ENCODE measurements around the gene CEP20.
"Not testable (repeated sequence)": the region's sequence is repeated elsewhere in the genome, so short reads cannot be mapped to it uniquely, and the experiment has no call there.

Gene CEP20, protein sequence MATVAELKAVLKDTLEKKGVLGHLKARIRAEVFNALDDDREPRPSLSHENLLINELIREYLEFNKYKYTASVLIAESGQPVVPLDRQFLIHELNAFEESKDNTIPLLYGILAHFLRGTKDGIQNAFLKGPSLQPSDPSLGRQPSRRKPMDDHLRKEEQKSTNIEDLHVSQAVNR

GRCh38 chr16:15888072-15888976 lies at the start of gene CEP20:
TSS of gene CEP20 (minus strand) at chr16:15888603. CDS start at chr16:15888585, 18 bp downstream.
- DNase-seq (ENCODE audit: low read depth): peak; percentile 99

DNA sequence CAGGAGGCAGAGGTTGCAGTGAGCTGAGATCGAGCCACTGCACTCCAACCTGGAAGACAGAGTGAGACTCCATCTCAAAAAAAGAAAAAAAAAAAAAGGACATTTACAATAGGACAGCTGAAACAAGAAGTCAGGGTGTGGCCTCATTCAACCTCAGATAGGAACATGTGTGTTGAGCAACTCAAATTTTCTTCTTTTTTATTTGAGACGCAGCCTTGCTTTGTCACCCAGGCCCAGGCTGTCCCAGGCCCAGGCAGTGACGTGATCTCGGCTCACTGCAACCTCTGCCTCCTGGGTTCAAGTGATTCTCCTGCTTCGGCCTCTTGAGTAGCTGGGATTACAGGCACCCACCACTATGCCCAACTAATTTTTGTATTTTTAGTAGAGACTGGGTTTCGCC lies 48.4 kb upstream of the CEP20 start:
- DNase-seq (ENCODE audit: low read depth): not testable (repeated sequence)

DNA sequence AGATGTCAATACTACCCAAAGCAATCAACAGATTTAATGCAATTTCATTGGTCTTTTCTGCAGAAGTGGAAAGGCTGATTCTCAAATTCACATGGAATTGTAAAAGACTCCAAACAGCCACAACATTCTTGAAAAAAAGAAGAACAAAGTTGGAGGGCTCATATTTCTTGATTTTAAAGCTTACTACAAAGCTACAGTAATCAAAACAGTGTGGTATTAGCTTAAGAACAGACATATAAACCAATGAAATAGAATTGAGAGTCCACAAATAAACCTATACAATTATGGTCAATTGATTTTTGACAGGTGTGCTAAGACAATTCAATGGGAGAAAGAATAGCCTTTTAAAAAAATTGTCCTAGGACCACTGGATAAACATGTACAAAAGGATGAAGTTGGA lies 46.6 kb upstream of the CEP20 start:
- no peak for DNase-seq (ENCODE audit: low read depth)

- no peak for DNase-seq (ENCODE audit: low read depth)
Observed at GRCh38 chr16:15933781-15934180, 45.4 kb upstream of the CEP20 start.

DNA sequence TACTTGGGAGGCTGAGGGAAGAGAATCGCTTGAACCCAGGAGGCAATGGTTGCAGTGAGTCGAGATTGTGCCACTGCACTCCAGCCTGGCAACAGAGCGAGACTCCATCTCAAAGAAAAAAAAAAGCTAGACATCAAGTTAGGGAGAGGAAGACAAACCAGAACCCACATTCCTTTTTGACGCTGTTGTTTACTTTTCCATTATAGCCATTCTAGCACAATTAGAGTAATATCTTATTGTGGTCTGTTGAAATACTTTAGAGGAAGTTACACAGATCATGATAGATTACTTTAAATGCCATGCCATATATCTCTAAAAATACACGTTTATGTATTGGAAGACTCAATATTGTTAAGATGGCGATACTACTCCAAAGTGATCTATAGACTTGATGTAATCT lies 44.5 kb upstream of the CEP20 start:
- no peak for DNase-seq (ENCODE audit: low read depth)

DNA sequence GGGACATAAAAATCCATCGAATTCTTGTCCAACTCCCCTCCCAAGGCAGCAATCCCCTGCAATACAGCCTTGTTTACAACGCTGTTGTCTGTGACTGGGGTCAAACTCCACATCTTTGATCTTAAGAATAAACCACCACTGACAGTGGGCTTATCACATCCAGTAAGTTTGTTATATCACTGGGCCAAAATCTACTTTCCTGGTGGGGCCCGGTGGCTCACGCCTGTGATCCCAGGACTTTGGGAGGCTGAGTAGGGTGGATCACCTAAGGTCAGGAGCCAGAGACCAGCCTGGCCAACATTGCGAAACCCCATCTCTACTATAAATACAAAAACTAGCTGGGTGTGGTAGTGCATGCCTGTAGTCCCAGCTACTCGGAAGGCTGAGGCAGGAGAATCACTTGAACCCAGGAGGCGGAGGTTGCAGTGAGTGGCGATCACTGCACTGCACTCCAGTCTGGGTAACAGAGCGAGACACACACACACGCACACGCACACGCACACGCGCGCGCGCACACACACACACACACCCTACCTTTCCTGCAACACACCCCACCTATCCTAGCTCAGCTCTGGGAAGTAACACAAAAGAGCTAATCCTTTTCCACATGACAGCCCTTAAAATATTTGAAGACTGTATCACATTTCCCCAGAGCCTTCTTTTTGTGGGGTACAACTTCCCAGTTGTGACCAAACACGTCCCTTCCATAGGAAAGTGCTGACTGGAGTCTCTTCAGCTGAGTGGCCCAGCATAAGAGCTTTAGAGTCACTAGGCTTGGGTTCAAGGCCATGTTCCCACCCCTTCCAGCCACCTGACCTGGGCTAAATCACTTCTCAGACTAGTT lies 40.1 kb upstream of the CEP20 start:
- DNase-seq (ENCODE audit: low read depth): no peak

DNA sequence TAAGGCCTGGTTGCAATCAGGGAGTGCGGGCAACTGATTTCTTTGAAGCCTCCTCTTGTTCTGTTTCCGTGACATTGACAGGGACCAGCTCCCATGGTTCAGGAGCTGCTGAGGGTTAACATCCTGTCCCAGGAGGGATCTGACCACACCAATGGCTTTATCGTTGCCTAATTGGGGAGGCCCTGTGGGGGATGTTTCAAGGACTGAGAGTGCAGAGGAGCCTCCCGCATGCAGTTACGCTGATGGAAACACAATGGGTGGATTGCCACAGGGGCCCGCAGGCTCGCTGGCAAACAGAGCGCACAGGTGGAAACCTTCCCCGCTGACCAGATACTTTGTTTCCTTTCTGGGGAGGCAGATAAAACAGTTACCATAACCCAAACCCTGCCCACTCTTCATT lies 37.2 kb upstream of the CEP20 start:
- no peak for DNase-seq (ENCODE audit: low read depth)

DNA sequence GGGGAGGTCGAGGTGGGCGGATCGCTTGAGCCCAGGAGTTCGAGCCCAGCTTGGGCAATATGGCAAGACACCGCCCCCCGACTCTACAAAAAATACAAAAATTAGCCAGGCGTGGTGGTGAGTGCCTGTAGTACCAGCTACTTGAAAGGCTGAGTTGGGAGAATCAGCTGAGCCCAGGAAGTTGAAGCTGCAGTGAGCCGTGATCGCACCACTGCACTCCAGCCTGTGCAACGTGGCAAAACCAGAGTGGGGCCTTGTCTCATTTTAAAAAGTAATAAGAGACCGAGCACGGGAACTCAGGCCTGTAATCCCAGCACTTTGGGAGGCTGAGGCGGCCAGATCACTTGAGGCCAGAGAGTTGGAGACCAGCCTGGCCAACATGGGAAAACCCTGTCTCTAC lies 36.6 kb upstream of the CEP20 start:
- DNase-seq (ENCODE audit: low read depth): no peak

- DNase-seq (ENCODE audit: low read depth): peak; percentile 20
Observed at GRCh38 chr16:15919331-15919730, 30.9 kb upstream of the CEP20 start.

- not testable (repeated sequence) for DNase-seq (ENCODE audit: low read depth)
Observed at GRCh38 chr16:15918314-15918713, 29.9 kb upstream of the CEP20 start.

DNA sequence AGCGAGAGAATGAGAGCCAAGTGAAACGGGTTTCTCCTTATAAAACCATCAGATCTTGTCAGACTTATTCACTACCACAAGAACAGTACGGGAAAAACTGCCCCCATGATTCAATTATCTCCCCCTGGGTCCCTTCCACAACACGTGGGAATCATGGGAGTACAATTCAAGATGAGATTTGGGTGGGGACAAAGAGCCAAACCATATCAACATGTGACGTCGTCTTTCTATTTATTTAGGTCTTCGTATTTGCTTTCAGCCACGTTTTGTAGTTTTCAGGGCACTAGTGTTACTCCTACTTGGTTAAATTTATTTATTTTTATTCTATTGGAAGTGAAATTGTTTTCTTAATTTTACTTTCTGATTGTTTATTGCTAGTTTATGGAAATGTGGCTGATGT lies 27.9 kb upstream of the CEP20 start:
- no peak for DNase-seq (ENCODE audit: low read depth)

DNA sequence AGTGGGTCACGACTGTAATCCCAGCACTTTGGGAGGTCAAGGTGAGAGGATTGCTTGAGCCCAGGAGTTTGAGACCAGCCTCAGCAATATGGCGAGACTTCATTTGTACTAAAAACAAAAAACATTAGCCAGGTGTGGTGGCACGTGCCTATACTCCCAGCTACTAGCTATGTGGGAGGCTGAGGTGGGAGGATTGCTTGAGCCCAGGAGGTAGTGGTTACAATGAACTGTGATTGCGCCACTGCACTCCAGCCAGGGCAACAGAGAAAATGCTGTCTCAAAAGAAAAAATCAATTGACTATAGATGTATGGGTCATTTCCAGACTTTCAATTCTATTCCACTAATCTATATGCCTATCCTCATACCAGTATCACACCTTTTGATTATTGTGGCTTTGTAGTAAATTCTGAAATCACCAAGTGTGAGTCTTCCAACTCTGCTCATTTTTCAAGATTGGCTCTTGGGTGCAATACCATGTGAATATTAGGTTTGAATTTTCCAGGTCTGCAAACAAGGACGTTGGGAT lies 27.2 kb upstream of the CEP20 start:
- no peak for DNase-seq (ENCODE audit: low read depth)

DNA sequence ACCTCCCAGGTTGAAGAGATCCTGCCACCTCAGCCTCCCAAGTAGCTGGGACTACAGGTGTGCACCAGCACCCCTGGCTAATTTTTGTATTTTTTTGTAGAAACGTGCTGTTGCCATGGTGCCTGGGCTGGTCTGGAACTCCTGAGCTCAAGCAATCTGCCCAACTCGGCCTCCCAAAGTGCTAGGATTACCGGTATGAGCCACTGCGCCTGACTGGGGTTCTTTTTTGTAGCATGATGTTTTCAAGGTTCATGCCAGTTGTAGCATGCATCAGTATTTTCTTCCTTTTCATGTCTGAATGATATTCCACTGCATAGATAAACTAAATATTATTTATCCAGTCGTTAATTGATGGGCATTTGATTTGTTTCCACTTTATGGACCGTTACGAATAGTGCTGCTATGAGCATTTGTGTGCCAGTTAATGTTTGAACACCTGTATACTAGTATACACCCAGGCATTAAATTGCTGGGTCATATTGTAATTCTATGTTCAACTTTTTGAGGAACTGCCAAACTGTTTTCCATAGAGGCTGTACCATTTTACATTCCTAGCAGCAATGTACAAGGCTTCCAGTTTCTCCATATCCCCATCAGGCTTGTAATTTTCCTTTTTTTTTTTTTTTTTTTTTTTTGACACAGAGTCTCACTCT lies 24.8 kb upstream of the CEP20 start:
- no peak for DNase-seq (ENCODE audit: low read depth)

DNA sequence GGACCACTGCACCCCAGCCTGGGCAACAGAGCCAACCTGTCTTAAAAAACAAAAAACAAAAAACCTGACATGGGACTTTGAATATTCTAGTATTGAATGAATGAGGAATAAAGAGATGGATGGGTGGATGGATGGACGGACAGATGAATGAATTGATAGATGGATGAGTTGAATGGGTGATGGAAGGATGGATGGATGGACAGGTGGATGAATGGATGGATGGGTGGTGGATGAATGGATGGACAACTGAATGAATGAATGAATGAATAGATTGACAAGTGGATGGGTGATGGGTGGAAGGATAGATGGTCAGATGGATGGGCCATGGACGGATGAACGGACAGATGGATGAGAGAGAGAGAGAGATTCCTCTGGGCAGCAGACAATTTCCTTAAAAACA lies 22.8 kb upstream of the CEP20 start:
- no peak for DNase-seq (ENCODE audit: low read depth)

DNA sequence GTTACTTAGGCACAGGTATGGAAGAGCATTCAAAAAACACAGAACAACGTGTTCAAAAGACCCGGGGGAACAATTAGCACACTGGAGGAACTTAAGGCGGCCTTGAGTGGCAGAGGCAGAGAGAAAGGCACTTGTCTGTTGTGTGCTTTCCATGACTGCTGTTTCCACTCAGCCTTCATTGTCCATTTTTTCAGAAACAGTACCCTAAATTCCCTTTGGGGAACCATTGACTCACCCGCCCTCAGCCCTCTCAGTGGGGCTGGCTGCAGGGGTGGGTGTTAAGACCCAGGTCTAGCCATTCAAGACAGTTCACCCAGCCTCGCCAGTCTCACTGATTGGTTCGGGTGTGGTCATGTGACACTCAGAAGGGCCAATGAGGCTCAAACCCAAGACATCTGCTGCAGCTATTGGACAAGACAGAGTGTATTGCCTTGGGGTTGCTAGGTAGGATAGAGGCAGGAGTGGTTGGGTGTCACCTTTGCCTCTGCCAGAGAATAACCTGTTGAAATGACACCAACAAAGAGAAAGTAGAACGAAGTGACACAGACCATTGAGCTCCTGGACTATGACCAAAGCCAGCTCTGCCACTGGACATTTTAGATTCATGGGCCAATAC lies 19.6 kb upstream of the CEP20 start:
- peak; percentile 58 for DNase-seq (ENCODE audit: low read depth)

DNA sequence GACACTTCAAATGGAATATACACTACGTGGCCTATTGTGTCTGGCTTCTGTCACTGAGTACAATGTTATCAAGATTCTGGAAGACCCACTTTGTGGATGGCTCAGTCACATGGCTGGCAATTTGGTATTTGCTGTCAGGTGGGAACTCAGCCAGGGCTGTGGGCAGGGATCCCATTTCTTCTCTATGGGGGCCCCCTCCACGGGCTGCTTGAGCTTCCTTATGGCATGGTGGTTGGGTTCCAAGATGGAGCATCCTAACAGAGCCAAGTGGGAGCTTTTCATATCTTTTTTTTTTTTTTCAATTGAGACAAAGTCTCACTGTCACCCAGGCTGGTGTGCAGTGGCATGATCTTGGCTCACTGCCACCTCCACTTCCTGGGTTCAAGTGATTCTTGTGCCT lies 18.0 kb upstream of the CEP20 start:
- no peak for DNase-seq (ENCODE audit: low read depth)

GRCh38 chr16:15903960-15904359 lies 15.6 kb upstream of the CEP20 start:
- DNase-seq (ENCODE audit: low read depth): no peak

DNA sequence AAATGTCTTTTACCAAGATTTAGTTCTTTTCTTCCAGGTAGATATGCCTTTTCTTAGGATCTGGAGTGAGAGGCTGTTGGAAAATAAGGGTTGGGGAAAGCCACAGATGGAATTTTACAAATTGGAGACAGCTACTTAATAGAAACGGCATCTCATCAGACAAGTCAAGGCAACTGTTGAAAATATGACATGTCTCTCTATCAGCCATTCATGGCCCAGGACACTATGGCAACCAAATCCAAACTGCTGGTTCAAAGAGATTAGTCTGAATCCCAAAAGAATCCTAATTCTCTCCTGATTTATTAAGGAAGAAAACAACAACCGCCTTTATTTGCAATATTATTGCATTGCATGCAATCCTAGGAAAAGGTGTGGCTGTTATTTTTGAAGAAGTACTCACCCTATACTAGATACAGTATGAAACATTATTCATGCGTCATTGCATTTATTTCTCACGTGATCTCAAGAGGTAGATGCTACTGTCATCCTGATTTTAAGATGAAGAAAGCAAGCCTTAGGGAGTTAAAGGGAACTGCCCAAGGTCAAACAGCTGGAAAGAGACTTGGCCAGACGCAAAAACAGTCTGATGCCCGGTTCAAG lies 12.6 kb upstream of the CEP20 start:
- no peak for DNase-seq (ENCODE audit: low read depth)

- no peak for DNase-seq (ENCODE audit: low read depth)
Observed at GRCh38 chr16:15900357-15900756, 12.0 kb upstream of the CEP20 start.

- DNase-seq (ENCODE audit: low read depth): peak; percentile 88
Observed at GRCh38 chr16:15899538-15900100, 11.2 kb upstream of the CEP20 start.

DNA sequence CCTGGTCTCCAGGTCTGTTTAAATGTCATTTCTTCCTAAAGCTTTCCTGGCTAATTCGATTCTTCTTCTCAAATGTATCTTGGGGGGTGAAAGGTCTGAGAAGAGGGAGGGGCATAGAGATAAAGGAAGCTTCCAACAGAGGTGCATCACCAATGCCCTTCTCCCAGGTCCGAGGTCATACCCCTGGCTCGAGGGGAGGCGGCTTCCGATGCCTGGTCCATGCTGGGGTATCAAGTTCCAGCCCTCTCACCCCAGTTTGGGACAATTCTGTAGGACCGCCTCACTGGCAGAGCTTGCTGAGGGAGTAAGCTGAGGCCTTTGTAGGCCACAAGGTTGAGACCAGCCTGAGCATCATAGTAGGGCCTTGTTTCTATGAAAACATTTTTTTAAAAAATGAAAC lies 10.3 kb upstream of the CEP20 start:
- DNase-seq (ENCODE audit: low read depth): no peak

All from iris pigment epithelial cell (primary cell).